Immature natural killer cell (primary cell): ENCODE data around the gene SYAP1. TPM values are rescaled to one million over a fixed set of nuclear protein-coding genes. Genes with fewer than 3 reads are reported as not detected.
"Not testable (repeated sequence)": the region's sequence is repeated elsewhere in the genome, so short reads cannot be mapped to it uniquely, and the experiment has no call there.

Experiments
- DNase-seq, 3 donors: peaks; one replicate each; pipeline ENCODE4 v3.0.0; 2022; ENCODE audit warnings: mixed read lengths in 1 of 3
- H3K27ac Mint-ChIP-seq, 6 donors: one replicate each; pipeline ENCODE4 v1.8.0; 2020; ENCODE audit warnings: mixed read lengths in 6 of 6, mild to moderate bottlenecking in 5 of 6, inconsistent platforms in 4 of 6, moderate library complexity in 3 of 6
- H3K27me3 Mint-ChIP-seq, 3 donors: one replicate each; pipeline ENCODE4 v1.8.0; 2020 to 2021; ENCODE audit warnings: low read depth in 3 of 3, mild to moderate bottlenecking in 3 of 3, mixed read lengths in 3 of 3, moderate library complexity in 3 of 3, inconsistent platforms in 1 of 3
- H3K36me3 Mint-ChIP-seq, 3 donors: one replicate each; pipeline ENCODE4 v1.8.0; 2020; ENCODE audit warnings: mixed read lengths in 3 of 3, inconsistent platforms in 2 of 3, mild to moderate bottlenecking in 2 of 3
- H3K4me1 Mint-ChIP-seq, 2 donors: one replicate each; pipeline ENCODE4 v1.8.0; 2020; ENCODE audit warnings: inconsistent platforms in 2 of 2, mild to moderate bottlenecking in 2 of 2, mixed read lengths in 2 of 2, moderate library complexity in 1 of 2
- H3K4me3 Mint-ChIP-seq, 5 donors: one replicate each; pipeline ENCODE4 v1.8.0; 2020; ENCODE audit warnings: mild to moderate bottlenecking in 5 of 5, mixed read lengths in 5 of 5, inconsistent platforms in 3 of 5, moderate library complexity in 3 of 5
- H3K9me3 Mint-ChIP-seq, 6 donors: one replicate each; pipeline ENCODE4 v1.8.0; 2020; ENCODE audit warnings: mild to moderate bottlenecking in 6 of 6, mixed read lengths in 6 of 6, inconsistent platforms in 4 of 6, moderate library complexity in 3 of 6
- polyA plus RNA-seq, 3 donors: library from polyadenylated mRNA; unstranded; fragments of 300-500 nt; fragmentation: Illumina TruSeq; gene quantifications; one replicate each; pipeline ENCODE4 v1.2.3, GENCODE V29; 2021

The SYAP1 gene
- polyA plus RNA-seq, 3 donors from 2014 or later, result 18.7 to 33.4 (median 28.8) TPM

DNA sequence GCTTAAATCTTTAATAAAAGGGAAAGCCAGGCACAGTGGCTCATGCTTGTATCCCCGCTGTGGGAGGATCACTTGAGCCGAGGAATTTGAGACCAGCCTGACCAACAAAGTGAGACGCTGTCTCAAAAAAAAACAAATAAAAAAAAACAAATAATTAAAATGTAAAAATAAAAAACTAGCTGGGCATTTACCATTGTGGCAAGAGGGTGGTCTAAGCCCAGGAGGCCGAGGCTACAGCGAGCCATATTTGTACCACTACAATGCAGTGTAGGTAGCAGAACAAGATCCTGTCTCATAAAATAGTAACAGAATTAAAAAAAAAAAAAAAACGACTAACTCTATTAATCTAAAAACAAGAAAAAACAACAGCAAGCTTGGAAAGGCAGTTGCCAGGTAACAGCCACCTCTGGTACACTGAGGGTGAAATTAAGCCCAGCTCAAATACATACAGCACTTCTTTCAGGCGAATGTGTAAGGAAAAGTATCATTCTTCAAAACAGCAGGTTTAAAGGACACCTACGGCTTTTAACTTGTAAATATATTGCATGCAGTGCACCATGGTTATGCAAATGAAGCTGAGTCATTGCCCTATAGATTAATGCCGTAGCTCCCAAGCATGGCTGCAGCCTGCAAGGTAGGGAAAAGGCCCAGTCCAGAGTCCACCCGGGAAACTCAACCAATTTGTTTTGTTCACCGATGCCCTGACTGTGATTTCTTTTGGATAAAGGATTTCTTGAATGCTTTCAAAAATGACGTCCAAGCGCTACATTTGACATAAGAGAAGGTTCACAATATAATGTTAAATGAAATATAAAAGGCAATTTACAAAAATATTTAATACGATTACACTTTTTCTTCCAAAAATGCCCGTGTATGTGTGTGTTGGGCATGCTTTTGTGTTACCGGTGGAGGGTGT lies 52.3 kb downstream of the SYAP1 start:
- Mint-ChIP-seq H3K9me3 (no peaks in the 10 kb centered on the region), H3K4me3 (no peak overlapping the region), H3K27me3 (peaks cover 0 to 2% (median 2%) of the 10 kb centered on the region in 3 donors), H3K36me3 (no peaks in the 10 kb centered on the region), H3K4me1 (no peaks in the 10 kb centered on the region), H3K27ac (no peak overlapping the region)
- DNase-seq, result no peak

GRCh38 chrX:16772460-16772859 lies 53.0 kb downstream of the SYAP1 start:
- no peaks in the 10 kb centered on the region for H3K9me3 Mint-ChIP-seq
- peaks cover 0 to 2% (median 2%) of the 10 kb centered on the region in 3 donors for H3K27me3 Mint-ChIP-seq
- H3K4me3 Mint-ChIP-seq, result no peak overlapping the region

DNA sequence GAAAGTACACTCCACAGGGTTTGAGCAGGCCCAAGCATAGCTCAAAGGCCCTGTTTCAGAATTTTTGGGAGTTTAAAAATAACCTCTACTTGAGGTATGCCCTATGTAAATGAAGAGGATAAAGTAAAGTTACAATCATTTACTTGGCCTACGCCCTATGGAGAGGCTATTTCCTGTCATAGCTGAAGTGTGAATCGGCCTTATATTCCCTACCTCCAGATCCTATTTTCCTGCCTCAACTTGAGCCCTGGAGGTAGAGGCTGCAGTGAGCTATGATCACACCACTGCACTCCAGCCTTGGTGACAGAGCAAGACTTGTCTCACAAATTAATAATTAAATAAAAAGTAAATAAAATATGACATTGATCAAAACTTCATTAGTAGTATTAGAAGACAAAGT lies 55.3 kb downstream of the SYAP1 start:
- Mint-ChIP-seq H3K36me3 (no peaks in the 10 kb centered on the region), H3K27ac (no peak overlapping the region), H3K4me1 (no peaks in the 10 kb centered on the region)

More at GRCh38 chrX:16772460-16772859, 53.0 kb downstream of the SYAP1 start:
- Mint-ChIP-seq H3K36me3 (no peaks in the 10 kb centered on the region), H3K4me1 (no peaks in the 10 kb centered on the region), H3K27ac (no peak overlapping the region)
- DNase-seq, result no peak

DNA sequence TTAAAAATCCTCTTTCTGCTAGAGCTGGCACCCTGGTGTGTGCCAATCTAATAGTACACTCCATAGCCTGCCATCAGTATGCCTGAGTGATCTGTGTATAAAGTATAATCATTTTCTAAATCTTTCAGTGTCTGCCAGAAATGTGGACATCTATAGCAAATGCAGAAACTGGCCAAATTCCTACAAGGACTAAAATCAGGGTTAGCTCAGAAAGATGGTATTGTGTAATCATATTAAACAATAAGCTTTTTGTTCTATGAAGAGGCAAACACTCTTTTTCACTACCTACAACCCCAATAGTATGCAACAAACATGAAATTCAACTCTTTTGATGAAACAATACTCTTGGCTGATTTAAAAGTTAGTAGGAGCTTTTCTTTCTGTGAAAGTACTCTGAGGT lies 59.1 kb downstream of the SYAP1 start:
- Mint-ChIP-seq H3K36me3 (no peaks in the 10 kb centered on the region), H3K27me3 (no peaks in the 10 kb centered on the region), H3K4me3 (no peak overlapping the region), H3K27ac (no peak overlapping the region), H3K9me3 (no peaks in the 10 kb centered on the region), H3K4me1 (no peaks in the 10 kb centered on the region)
- no peak for DNase-seq

More for the DNA sequence above, 55.3 kb downstream of the SYAP1 start:
- no peaks in the 10 kb centered on the region for H3K27me3 Mint-ChIP-seq
- no peak for DNase-seq
- no peaks in the 10 kb centered on the region for H3K9me3 Mint-ChIP-seq
- H3K4me3 Mint-ChIP-seq, result no peak overlapping the region

- H3K9me3 Mint-ChIP-seq, result no peaks in the 10 kb centered on the region
- DNase-seq, result no peak
- H3K4me1 Mint-ChIP-seq, result no peaks in the 10 kb centered on the region
- H3K4me3 Mint-ChIP-seq, result no peak overlapping the region
- no peak overlapping the region for H3K27ac Mint-ChIP-seq
- no peaks in the 10 kb centered on the region for H3K27me3 Mint-ChIP-seq
- no peaks in the 10 kb centered on the region for H3K36me3 Mint-ChIP-seq
These were observed 59.6 kb downstream of the SYAP1 start for GRCh38 chrX:16778993-16779392.

GRCh38 chrX:16779815-16780214 lies 60.4 kb downstream of the SYAP1 start:
- H3K36me3 Mint-ChIP-seq, H3K4me1 Mint-ChIP-seq, H3K27me3 Mint-ChIP-seq, H3K9me3 Mint-ChIP-seq, H3K4me3 Mint-ChIP-seq, H3K27ac Mint-ChIP-seq, DNase-seq: not testable (repeated sequence)

DNA sequence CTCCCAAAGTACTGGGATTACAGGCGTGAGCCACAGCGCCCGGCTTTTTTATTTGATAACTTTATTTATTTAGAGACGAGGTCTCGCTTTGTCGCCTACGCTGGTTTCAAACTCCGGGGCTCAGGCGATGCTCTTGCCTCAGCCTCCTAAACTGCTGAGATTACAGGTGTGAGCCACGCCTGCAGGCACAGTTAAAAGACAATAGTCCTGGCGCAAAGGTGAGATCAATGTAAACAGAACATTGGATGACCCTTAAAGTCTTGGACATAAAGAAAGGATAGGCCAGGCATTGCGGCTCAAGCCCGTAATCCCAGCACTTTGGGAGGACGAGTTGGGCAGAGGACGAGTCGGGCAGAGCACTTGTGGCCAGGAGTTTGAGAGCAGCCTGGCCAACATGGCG lies 64.0 kb downstream of the SYAP1 start:
- Mint-ChIP-seq H3K27ac (no peak overlapping the region), H3K9me3 (no peaks in the 10 kb centered on the region), H3K4me3 (peak overlapping the region in 1 of 5 donors; percentile 18), H3K4me1 (peaks cover 22 to 24% of the 10 kb centered on the region in 2 donors), H3K27me3 (peaks cover 0 to 6% (median 2%) of the 10 kb centered on the region in 3 donors), H3K36me3 (no peaks in the 10 kb centered on the region)
- no peak for DNase-seq

- H3K27me3 Mint-ChIP-seq, result not testable (repeated sequence)
These were observed 65.0 kb downstream of the SYAP1 start for GRCh38 chrX:16784440-16784839.

GRCh38 chrX:16785247-16786138 lies 66.1 kb downstream of the SYAP1 start:
- Mint-ChIP-seq H3K36me3 (no peaks in the 10 kb centered on the region), H3K4me1 (peaks cover 22 to 24% of the 10 kb centered on the region in 2 donors), H3K27me3 (peaks cover 0 to 6% (median 2%) of the 10 kb centered on the region in 3 donors), H3K9me3 (no peaks in the 10 kb centered on the region), H3K27ac (peak overlapping the region; percentile 78 to 95 (median 90)), H3K4me3 (peak overlapping the region; percentile 93 to 100 (median 97))
- DNase-seq, result peak in 1 of 3 donors; percentile 5

More at GRCh38 chrX:16784440-16784839, 65.0 kb downstream of the SYAP1 start:
- Mint-ChIP-seq H3K4me1 (peaks cover 22 to 24% of the 10 kb centered on the region in 2 donors), H3K4me3 (peak overlapping the region in 2 of 5 donors; percentile 14 to 93)
- not testable (repeated sequence) for H3K36me3 Mint-ChIP-seq, H3K27ac Mint-ChIP-seq, DNase-seq, H3K9me3 Mint-ChIP-seq

- Mint-ChIP-seq H3K27ac (peak within 1 kb of the TSS; percentile 78 to 95 (median 90)), H3K27me3 (peaks cover 0 to 6% (median 2%) of the 10 kb centered on the region in 3 donors), H3K4me1 (peaks cover 22 to 24% of the 10 kb centered on the region in 2 donors), H3K4me3 (peak within 1 kb of the TSS; percentile 93 to 100 (median 97)), H3K9me3 (no peaks in the 10 kb centered on the region), H3K36me3 (peaks cover 0 to 6% (median 0%) of the 10 kb centered on the region in 3 donors)
- peak; percentile 98 to 99 (median 98) for DNase-seq
These were observed 66.9 kb downstream of the SYAP1 start, which contains the start of gene TXLNG for GRCh38 chrX:16786139-16786790. Gene TXLNG (plus strand): TSS chrX:16786466. CDS start chrX:16786488, 22 bp downstream.

- H3K36me3 Mint-ChIP-seq, result peaks cover 0 to 6% (median 0%) of the 10 kb centered on the region in 3 donors
- H3K27ac Mint-ChIP-seq, result peak overlapping the region in 4 of 6 donors; percentile 66 to 90 (median 87)
- no peaks in the 10 kb centered on the region for H3K9me3 Mint-ChIP-seq
These were observed 67.7 kb downstream of the SYAP1 start for GRCh38 chrX:16786791-16787735.

DNA sequence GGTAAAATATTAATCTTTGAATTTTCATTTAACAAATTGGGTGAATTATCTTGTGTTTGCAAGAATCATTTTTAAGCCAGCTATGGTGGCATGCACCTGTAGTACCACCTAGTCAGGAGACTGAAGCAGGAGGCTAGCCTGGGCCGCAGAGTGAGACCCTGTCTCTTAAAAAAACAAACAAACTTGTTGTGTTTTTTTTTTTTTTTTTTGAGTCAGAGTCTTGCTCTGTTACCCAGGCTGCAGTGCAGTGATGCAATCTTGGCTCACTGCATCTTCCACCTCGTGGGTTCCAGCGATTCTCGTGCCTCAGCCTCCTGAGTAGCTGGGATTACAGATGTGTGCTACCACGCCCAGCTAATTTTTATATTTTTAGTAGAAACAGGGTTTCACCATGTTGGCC lies 69.1 kb downstream of the SYAP1 start:
- H3K36me3 Mint-ChIP-seq, result peaks cover 0 to 6% (median 0%) of the 10 kb centered on the region in 3 donors
- peaks cover 22 to 24% of the 10 kb centered on the region in 2 donors for H3K4me1 Mint-ChIP-seq
- DNase-seq, result no peak
- peak overlapping the region in 1 of 6 donors; percentile 23 for H3K27ac Mint-ChIP-seq
- H3K9me3 Mint-ChIP-seq, result no peaks in the 10 kb centered on the region
- peaks cover 0 to 6% (median 2%) of the 10 kb centered on the region in 3 donors for H3K27me3 Mint-ChIP-seq
- H3K4me3 Mint-ChIP-seq, result peak overlapping the region in 3 of 5 donors; percentile 81 to 87 (median 82)

More at GRCh38 chrX:16786791-16787735, 67.7 kb downstream of the SYAP1 start:
- peak; percentile 36 to 51 (median 47) for DNase-seq
- H3K27me3 Mint-ChIP-seq, result peaks cover 0 to 6% (median 2%) of the 10 kb centered on the region in 3 donors
- H3K4me3 Mint-ChIP-seq, result peak overlapping the region; percentile 93 to 100 (median 97)
- peaks cover 22 to 24% of the 10 kb centered on the region in 2 donors for H3K4me1 Mint-ChIP-seq
